ENCODE data around the gene RPS15. TPM values are rescaled to one million over a fixed set of nuclear protein-coding genes. Genes with fewer than 3 reads are reported as not detected.

RPS15 gene
- total RNA-seq, 6 experiments from 2014 or later, result 334 to 1,615 (median 355) TPM

DNA sequence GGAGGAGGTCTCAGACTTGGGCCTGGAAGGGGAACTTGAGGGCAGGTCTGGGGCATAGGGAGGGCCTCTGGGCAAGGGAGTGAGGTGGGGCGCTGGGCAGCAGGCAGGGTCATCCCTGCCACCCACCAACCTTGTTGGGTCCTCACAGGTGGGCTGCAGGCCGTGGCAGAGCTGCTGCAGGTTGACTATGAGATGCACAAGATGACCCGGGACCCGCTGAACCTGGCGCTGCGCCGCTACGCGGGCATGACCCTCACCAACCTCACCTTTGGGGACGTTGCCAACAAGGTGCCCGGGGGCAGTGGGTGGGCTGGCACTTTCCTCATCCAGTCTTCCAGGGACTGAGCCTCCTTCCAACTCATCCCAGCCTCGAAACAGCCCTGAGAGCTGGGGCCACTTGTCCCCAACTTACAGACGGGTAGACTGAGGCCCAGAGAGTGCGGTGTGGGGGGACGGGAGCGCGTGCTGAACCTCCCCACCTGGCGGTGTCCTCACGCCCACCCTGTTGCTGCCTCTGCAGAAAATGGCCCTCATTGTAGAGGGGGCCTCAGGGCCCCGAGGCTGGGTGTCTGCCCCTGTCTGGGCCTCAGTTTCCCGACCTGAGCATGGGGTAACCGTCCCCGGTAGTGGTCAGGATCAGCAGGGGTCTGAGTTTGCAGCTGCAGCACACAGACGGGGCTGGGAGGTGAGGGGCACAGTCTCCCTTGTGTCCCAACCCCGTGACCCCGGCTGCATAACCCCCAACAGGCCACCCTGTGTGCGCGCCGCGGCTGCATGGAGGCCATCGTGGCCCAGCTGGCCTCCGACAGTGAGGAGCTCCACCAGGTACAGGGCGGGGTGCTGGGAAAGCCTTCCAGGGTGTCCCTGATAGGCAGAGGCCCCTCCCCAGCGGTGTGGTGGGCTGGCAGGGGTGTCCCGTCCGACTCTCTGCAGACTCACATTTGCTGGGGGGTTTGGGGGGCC, 22.1 kb downstream of the RPS15 start:
- no CpG with 5 or more reads among the region's 36 CpGs for WGBS (ENCODE audit: insufficient coverage, low coverage, low lambda C conversion rate, missing lambda C conversion rate)
- TF ChIP-seq, protein P1, sequence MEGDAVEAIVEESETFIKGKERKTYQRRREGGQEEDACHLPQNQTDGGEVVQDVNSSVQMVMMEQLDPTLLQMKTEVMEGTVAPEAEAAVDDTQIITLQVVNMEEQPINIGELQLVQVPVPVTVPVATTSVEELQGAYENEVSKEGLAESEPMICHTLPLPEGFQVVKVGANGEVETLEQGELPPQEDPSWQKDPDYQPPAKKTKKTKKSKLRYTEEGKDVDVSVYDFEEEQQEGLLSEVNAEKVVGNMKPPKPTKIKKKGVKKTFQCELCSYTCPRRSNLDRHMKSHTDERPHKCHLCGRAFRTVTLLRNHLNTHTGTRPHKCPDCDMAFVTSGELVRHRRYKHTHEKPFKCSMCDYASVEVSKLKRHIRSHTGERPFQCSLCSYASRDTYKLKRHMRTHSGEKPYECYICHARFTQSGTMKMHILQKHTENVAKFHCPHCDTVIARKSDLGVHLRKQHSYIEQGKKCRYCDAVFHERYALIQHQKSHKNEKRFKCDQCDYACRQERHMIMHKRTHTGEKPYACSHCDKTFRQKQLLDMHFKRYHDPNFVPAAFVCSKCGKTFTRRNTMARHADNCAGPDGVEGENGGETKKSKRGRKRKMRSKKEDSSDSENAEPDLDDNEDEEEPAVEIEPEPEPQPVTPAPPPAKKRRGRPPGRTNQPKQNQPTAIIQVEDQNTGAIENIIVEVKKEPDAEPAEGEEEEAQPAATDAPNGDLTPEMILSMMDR (IDR thresholded peaks at IDR 0.05), result no peak
- TF ChIP-seq POLR2A (IDR thresholded peaks at IDR 0.05), result no peak
- no peak overlapping the region for H3K27ac ChIP-seq
- no peak overlapping the region for H3K4me3 ChIP-seq
- H3K9me3 ChIP-seq, result no peaks in the 10 kb centered on the region
- ATAC-seq, result no peak
- no peaks in the 10 kb centered on the region for H3K4me1 ChIP-seq
- no peaks in the 10 kb centered on the region for H3K36me3 ChIP-seq
- H3K27me3 ChIP-seq, result peaks cover 0 to 12% of the 10 kb centered on the region in 2 donors
- peak in 1 of 3 donors; percentile 48 for DNase-seq
- intact Hi-C loops (cut with DNase I), result no loop called here

DNA sequence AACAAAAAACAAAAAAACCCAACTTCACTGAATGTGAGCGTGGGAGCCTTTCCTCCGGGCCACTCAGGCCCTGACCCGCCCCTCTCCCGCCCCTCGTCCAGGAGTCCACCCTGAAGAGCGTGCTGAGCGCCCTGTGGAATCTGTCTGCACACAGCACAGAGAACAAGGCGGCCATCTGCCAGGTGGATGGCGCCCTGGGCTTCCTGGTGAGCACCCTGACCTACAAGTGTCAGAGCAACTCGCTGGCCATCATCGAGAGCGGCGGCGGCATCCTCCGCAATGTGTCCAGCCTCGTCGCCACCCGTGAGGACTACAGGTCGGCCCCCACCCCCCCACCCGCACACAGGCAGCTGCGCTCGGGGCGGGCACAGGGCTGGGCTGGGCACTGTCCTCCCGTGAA, 23.7 kb downstream of the RPS15 start:
- TF ChIP-seq, protein P1 (IDR thresholded peaks at IDR 0.05), result no peak
- no peak for TF ChIP-seq POLR2A (IDR thresholded peaks at IDR 0.05)
- ATAC-seq, result no peak
- 100% methylated on average over 1 of the region's 24 CpGs for WGBS (ENCODE audit: insufficient coverage, low coverage, low lambda C conversion rate, missing lambda C conversion rate)
- DNase-seq, result peak in 1 of 3 donors; percentile 48
- H3K9me3 ChIP-seq, result no peaks in the 10 kb centered on the region
- H3K27ac ChIP-seq, result no peak overlapping the region
- intact Hi-C loops (cut with DNase I), result no loop called here
- H3K27me3 ChIP-seq, result peaks cover 0 to 5% of the 10 kb centered on the region in 2 donors
- H3K4me1 ChIP-seq, result peaks cover 0 to 10% (median 0%) of the 10 kb centered on the region in 4 donors
- H3K4me3 ChIP-seq, result no peak overlapping the region
- H3K36me3 ChIP-seq, result no peaks in the 10 kb centered on the region

DNA sequence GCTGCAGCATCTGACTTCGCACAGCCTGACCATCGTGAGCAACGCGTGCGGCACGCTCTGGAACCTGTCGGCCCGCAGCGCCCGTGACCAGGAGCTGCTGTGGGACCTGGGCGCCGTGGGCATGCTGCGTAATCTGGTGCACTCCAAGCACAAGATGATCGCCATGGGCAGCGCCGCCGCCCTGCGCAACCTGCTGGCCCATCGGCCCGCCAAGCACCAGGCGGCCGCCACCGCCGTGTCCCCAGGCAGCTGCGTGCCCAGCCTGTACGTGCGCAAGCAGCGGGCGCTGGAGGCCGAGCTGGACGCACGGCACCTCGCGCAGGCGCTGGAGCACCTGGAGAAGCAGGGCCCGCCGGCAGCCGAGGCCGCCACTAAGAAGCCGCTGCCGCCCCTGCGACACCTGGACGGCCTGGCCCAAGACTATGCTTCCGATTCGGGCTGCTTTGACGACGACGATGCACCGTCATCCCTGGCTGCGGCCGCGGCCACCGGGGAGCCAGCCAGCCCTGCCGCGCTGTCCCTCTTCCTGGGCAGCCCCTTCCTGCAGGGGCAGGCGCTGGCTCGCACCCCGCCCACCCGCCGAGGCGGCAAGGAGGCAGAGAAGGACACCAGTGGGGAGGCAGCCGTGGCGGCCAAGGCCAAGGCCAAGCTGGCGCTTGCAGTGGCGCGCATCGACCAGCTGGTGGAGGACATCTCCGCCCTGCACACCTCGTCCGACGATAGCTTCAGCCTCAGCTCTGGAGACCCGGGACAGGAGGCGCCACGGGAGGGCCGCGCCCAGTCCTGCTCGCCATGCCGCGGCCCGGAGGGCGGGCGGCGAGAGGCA, 27.2 kb downstream of the RPS15 start:
- Histone ChIP-seq H3K4me1 (peaks cover 0 to 38% (median 5%) of the 10 kb centered on the region in 4 donors), H3K9me3 (no peaks in the 10 kb centered on the region), H3K27ac (no peak overlapping the region), H3K4me3 (no peak overlapping the region), H3K27me3 (peaks cover 0 to 27% of the 10 kb centered on the region in 2 donors), H3K36me3 (no peaks in the 10 kb centered on the region)
- WGBS (ENCODE audit: insufficient coverage, low coverage, low lambda C conversion rate, missing lambda C conversion rate), result 58% methylated on average over 16 of the region's 83 CpGs
- no peak for TF ChIP-seq POLR2A (IDR thresholded peaks at IDR 0.05)
- TF ChIP-seq, protein P1 (IDR thresholded peaks at IDR 0.05), result peak; percentile 35 to 67 (median 48)
- intact Hi-C loops (cut with DNase I), result no loop called here
- ATAC-seq (peak; percentile 58 to 77 (median 67)), DNase-seq (peak in 2 of 3 donors; percentile 67)

DNA sequence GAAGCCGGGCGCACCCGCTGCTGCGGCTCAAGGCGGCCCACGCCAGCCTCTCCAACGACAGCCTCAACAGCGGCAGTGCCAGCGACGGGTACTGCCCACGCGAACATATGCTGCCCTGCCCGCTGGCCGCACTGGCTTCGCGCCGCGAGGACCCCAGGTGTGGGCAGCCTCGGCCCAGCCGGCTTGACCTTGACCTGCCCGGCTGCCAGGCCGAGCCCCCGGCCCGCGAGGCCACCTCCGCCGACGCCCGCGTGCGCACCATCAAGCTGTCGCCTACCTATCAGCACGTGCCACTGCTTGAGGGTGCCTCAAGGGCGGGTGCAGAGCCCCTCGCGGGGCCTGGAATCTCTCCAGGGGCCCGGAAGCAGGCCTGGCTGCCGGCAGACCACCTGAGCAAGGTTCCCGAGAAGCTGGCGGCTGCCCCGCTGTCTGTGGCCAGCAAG, 27.8 kb downstream of the RPS15 start:
- DNase-seq (peak in 1 of 3 donors; percentile 56), ATAC-seq (no peak)
- Histone ChIP-seq H3K27me3 (peaks cover 0 to 33% of the 10 kb centered on the region in 2 donors), H3K36me3 (no peaks in the 10 kb centered on the region), H3K4me3 (no peak overlapping the region), H3K27ac (no peak overlapping the region), H3K4me1 (peaks cover 0 to 44% (median 8%) of the 10 kb centered on the region in 4 donors), H3K9me3 (no peaks in the 10 kb centered on the region)
- WGBS (ENCODE audit: insufficient coverage, low coverage, low lambda C conversion rate, missing lambda C conversion rate), result 73% methylated on average over 3 of the region's 41 CpGs
- intact Hi-C loops (cut with DNase I), result no loop called here
- TF ChIP-seq, protein P1 (IDR thresholded peaks at IDR 0.05), result no peak
- TF ChIP-seq POLR2A (IDR thresholded peaks at IDR 0.05), result no peak

Measured in right lobe of liver (tissue), 6 donors.